Measurements from ENCODE around the gene EFNA1.

EFNA1 gene

GRCh38 chr1:155082301-155083051 lies 45.2 kb upstream of the EFNA1 start (continued):
- TF ChIP-seq, protein P1, sequence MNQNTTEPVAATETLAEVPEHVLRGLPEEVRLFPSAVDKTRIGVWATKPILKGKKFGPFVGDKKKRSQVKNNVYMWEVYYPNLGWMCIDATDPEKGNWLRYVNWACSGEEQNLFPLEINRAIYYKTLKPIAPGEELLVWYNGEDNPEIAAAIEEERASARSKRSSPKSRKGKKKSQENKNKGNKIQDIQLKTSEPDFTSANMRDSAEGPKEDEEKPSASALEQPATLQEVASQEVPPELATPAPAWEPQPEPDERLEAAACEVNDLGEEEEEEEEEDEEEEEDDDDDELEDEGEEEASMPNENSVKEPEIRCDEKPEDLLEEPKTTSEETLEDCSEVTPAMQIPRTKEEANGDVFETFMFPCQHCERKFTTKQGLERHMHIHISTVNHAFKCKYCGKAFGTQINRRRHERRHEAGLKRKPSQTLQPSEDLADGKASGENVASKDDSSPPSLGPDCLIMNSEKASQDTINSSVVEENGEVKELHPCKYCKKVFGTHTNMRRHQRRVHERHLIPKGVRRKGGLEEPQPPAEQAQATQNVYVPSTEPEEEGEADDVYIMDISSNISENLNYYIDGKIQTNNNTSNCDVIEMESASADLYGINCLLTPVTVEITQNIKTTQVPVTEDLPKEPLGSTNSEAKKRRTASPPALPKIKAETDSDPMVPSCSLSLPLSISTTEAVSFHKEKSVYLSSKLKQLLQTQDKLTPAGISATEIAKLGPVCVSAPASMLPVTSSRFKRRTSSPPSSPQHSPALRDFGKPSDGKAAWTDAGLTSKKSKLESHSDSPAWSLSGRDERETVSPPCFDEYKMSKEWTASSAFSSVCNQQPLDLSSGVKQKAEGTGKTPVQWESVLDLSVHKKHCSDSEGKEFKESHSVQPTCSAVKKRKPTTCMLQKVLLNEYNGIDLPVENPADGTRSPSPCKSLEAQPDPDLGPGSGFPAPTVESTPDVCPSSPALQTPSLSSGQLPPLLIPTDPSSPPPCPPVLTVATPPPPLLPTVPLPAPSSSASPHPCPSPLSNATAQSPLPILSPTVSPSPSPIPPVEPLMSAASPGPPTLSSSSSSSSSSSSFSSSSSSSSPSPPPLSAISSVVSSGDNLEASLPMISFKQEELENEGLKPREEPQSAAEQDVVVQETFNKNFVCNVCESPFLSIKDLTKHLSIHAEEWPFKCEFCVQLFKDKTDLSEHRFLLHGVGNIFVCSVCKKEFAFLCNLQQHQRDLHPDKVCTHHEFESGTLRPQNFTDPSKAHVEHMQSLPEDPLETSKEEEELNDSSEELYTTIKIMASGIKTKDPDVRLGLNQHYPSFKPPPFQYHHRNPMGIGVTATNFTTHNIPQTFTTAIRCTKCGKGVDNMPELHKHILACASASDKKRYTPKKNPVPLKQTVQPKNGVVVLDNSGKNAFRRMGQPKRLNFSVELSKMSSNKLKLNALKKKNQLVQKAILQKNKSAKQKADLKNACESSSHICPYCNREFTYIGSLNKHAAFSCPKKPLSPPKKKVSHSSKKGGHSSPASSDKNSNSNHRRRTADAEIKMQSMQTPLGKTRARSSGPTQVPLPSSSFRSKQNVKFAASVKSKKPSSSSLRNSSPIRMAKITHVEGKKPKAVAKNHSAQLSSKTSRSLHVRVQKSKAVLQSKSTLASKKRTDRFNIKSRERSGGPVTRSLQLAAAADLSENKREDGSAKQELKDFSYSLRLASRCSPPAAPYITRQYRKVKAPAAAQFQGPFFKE (tag by site-specific recombination; IDR thresholded peaks at IDR 0.05; ENCODE audit: borderline replicate concordance): no peak
- TF ChIP-seq ZNF791 (tag by site-specific recombination; IDR thresholded peaks at IDR 0.05) (no peak), SP3 (tag by site-specific recombination; IDR thresholded peaks at IDR 0.05) (peak; percentile 34; the same call in 1 of the 2 replicates), KLF1 (tag by site-specific recombination; IDR thresholded peaks at IDR 0.05) (no peak)
- TF ChIP-seq, protein P2, sequence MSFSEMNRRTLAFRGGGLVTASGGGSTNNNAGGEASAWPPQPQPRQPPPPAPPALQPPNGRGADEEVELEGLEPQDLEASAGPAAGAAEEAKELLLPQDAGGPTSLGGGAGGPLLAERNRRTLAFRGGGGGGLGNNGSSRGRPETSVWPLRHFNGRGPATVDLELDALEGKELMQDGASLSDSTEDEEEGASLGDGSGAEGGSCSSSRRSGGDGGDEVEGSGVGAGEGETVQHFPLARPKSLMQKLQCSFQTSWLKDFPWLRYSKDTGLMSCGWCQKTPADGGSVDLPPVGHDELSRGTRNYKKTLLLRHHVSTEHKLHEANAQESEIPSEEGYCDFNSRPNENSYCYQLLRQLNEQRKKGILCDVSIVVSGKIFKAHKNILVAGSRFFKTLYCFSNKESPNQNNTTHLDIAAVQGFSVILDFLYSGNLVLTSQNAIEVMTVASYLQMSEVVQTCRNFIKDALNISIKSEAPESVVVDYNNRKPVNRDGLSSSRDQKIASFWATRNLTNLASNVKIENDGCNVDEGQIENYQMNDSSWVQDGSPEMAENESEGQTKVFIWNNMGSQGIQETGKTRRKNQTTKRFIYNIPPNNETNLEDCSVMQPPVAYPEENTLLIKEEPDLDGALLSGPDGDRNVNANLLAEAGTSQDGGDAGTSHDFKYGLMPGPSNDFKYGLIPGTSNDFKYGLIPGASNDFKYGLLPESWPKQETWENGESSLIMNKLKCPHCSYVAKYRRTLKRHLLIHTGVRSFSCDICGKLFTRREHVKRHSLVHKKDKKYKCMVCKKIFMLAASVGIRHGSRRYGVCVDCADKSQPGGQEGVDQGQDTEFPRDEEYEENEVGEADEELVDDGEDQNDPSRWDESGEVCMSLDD (tag by site-specific recombination; IDR thresholded peaks at IDR 0.05): peak; percentile 78; the same call in 1 of the 2 replicates

GRCh38 chr1:155083052-155083541 lies 44.6 kb upstream of the EFNA1 start:
- Histone ChIP-seq H3K4me3 (ENCODE audit: low read depth, low read length) (no peak overlapping the region), H3K9me3 (ENCODE audit: control insufficient read depth, insufficient read depth, low read depth, low read length) (no peaks in the 10 kb centered on the region), H3K27ac (ENCODE audit: extremely low read depth, low read depth, low read length) (no peak overlapping the region), H3K4me1 (ENCODE audit: control insufficient read depth, insufficient read depth, low read length) (peaks cover 16% of the 10 kb centered on the region), H3K36me3 (ENCODE audit: control insufficient read depth in 2 of 2, insufficient read depth in 1 of 2, low read length in 2 of 2) (no peaks in the 10 kb centered on the region)
- peak; percentile 96 for TF ChIP-seq KLF1 (tag by site-specific recombination; IDR thresholded peaks at IDR 0.05)
- no peak for TF ChIP-seq ZNF707 (tag by site-specific recombination; IDR thresholded peaks at IDR 0.05)
- peak; percentile 58; the same call in 1 of the 2 replicates for TF ChIP-seq SCRT2 (tag by site-specific recombination; IDR thresholded peaks at IDR 0.05)
- TF ChIP-seq ZNF518A (tag by site-specific recombination; conservative IDR thresholded peaks at IDR 0.05; ENCODE audit: low read depth): no peak
- peak; percentile 25; the same call in 1 of the 2 replicates for TF ChIP-seq SP3 (tag by site-specific recombination; IDR thresholded peaks at IDR 0.05)
- POLR2A ChIA-PET: interaction anchor here (0.7 kb wide), 1 partner anchor 1456 kb away, joined by 5 read pairs; the partner anchor contains the start of gene S100A13
- CTCF ChIA-PET: interaction anchor here (0.5 to 4.5 kb wide), 6 partner anchors 10 to 84 kb away, joined by 3 to 117 read pairs (median 34); partner anchors contain the start of gene EFNA4

Data from HEK293 (cell line).